Measurements from ENCODE around the gene GSDME. TPM values are rescaled to one million over a fixed set of nuclear protein-coding genes. Genes with fewer than 3 reads are reported as not detected.

Gene GSDME
- total RNA-seq, 4 donors from 2014 or later, result 14.0 to 177 (median 135) TPM

GRCh38 chr7:24656608-24657007 lies 100.7 kb downstream of the GSDME start:
- no peaks in the 10 kb centered on the region for H3K9me3 ChIP-seq
- H3K4me1 ChIP-seq, result no peaks in the 10 kb centered on the region
- no peaks in the 10 kb centered on the region for H3K36me3 ChIP-seq
- DNase-seq, result no peak
- H3K27me3 ChIP-seq, result no peaks in the 10 kb centered on the region
- no peak overlapping the region for H3K27ac ChIP-seq
- TF ChIP-seq CTCF (IDR thresholded peaks at IDR 0.05) (no peak), POLR2A (IDR thresholded peaks at IDR 0.05) (no peak)
- no peak overlapping the region for H3K4me3 ChIP-seq

GRCh38 chr7:24654305-24654704 lies 103.0 kb downstream of the GSDME start:
- Histone ChIP-seq H3K9me3 (no peaks in the 10 kb centered on the region), H3K27me3 (no peaks in the 10 kb centered on the region), H3K4me1 (no peaks in the 10 kb centered on the region), H3K36me3 (no peaks in the 10 kb centered on the region), H3K4me3 (no peak overlapping the region), H3K27ac (no peak overlapping the region)
- TF ChIP-seq POLR2A (IDR thresholded peaks at IDR 0.05) (no peak), CTCF (IDR thresholded peaks at IDR 0.05) (no peak)
- DNase-seq, result no peak

DNA sequence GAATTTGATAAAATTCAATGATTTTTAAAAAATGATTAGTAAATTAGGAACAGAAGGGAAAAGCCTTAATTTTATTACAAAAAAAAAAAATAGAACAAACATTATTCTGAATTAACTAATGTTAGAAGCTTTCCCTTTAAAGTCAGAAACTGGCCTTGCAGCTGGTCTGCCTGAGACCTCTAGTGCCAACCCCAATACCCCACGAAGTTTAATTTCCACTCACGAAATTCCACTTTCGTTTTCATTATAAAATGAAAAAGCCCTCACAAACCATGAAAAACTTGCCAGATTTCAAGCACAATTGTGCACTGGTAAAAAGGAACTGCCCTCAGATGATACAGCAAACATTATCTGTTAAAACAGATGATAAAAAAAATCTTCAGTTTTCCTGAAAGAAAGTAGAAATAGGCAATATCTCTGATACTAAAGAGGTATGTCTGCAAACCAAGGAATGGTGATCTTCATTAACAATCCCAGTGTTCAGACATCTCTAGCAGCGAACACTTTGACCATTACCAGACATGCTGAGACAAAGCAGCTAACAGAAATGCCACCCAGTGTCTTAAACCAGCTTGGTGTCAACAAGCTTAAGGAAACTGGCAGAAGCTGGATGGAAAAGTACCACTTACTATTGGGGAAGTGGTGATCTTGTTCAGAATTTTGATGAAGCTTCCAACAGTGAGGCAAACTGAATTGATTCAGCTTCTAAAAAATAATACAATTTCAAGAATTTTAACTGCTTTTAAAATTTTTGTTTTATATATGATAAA lies 103.8 kb downstream of the GSDME start:
- no peak for DNase-seq
- Histone ChIP-seq H3K36me3 (no peaks in the 10 kb centered on the region), H3K4me1 (no peaks in the 10 kb centered on the region), H3K4me3 (no peak overlapping the region), H3K27ac (no peak overlapping the region), H3K9me3 (no peaks in the 10 kb centered on the region), H3K27me3 (no peaks in the 10 kb centered on the region)
- no peak for TF ChIP-seq POLR2A (IDR thresholded peaks at IDR 0.05)
- no peak for TF ChIP-seq CTCF (IDR thresholded peaks at IDR 0.05)

DNA sequence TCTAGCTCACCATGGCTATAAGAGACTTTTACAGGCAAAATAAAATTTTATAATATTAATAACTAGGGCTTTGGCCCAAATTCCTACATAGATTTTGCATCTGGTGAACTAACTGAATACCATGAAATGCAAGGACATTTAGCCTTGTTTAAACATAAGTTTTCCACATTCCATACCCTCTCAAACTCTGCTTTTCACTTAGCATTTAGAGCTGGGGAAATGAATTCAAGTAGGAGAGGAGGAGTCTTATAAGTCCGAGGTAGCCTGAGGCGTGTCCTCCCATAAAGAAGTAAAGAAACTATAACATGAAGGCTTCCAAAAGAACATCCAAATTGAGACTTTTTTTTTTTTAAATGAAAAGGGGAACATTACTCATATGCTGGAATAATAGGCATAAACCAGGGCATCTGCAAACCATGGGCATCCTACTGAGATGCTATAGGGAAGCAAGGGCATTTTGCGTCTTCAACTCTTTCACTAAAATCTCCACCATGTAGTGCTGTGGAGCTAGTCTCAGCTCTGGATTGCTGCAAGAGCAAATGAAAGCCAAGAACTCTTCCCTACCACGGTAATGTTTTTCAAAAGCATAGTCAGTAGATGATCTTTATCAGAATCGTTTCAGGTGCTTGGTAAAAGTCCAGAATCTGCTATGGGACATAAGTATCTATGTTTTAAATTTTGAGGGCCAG lies 104.9 kb downstream of the GSDME start:
- TF ChIP-seq CTCF (IDR thresholded peaks at IDR 0.05) (no peak), POLR2A (IDR thresholded peaks at IDR 0.05) (no peak)
- H3K27me3 ChIP-seq, result no peaks in the 10 kb centered on the region

More for the DNA sequence above, 104.9 kb downstream of the GSDME start:
- no peaks in the 10 kb centered on the region for H3K36me3 ChIP-seq
- no peaks in the 10 kb centered on the region for H3K9me3 ChIP-seq
- no peaks in the 10 kb centered on the region for H3K4me1 ChIP-seq
- no peak overlapping the region for H3K4me3 ChIP-seq
- no peak overlapping the region for H3K27ac ChIP-seq
- no peak for DNase-seq

Other genes with a start within 250 kb of the GSDME start
- 10 to 100 TPM; 15.3 to 24.8 (median 20.3) TPM for gene PALS2, start 184.0 kb downstream of the GSDME start, total RNA-seq
- 10 to 100 TPM; 20.1 to 67.7 (median 22.2) TPM for gene OSBPL3, start 222.7 kb upstream of the GSDME start, total RNA-seq

Measured in Peyer's patch (tissue), 4 donors.